AG04449 (cell line): ENCODE data around the gene FABP6.

Experiments
- CTCF ChIA-PET: fragments of 350-600 bp; formaldehyde crosslinking; extraction: SDS; loops from one replicate; lab custom pipeline; 2021; ENCODE audit warnings: antibody characterized with exemption; lab: Yijun Ruan, JAX
- POLR2A ChIA-PET: fragments of 400-600, 350-600 bp; formaldehyde crosslinking; extraction: SDS; loops from one replicate; lab custom pipeline; 2020; ENCODE audit warnings: antibody characterized with exemption, inconsistent platforms; lab: Yijun Ruan, JAX
- DNase-seq: peaks from one replicate; pipeline ENCODE4 v3.0.0-alpha.2; 2010; ENCODE audit warnings: low read depth, low spot score
- H3K4me3 ChIP-seq: 2 replicates; pipeline ENCODE4 v1.5.1; 2011; ENCODE audit warnings: low read depth, mild to moderate bottlenecking, control low read depth, low read length
- CTCF ChIP-seq: IDR thresholded peaks from one replicate; pipeline ENCODE4 v1.5.1; 2011; ENCODE audit warnings: mild to moderate bottlenecking, moderate library complexity, low read length, control low read depth, inconsistent platforms; ENCODE audit not compliant: insufficient read depth; ENCODE audit errors: missing control alignments

FABP6 gene

GRCh38 chr5:160252916-160253315 lies 23.6 kb downstream of the FABP6 start:
- DNase-seq, result no peak
- TF ChIP-seq CTCF, result no peak
- ChIA-PET POLR2A (no interaction called here), CTCF (no interaction called here)
- no peak overlapping the region for H3K4me3 ChIP-seq

- TF ChIP-seq CTCF, result no peak
- H3K4me3 ChIP-seq, result no peak overlapping the region
- ChIA-PET POLR2A (no interaction called here), CTCF (no interaction called here)
- no peak for DNase-seq
Observed at GRCh38 chr5:160253441-160253840, 24.1 kb downstream of the FABP6 start.

GRCh38 chr5:160254706-160255105 lies 25.4 kb downstream of the FABP6 start:
- H3K4me3 ChIP-seq, result no peak overlapping the region
- CTCF ChIA-PET, result no interaction called here
- DNase-seq, result no peak
- POLR2A ChIA-PET, result no interaction called here
- no peak for TF ChIP-seq CTCF

- POLR2A ChIA-PET, result no interaction called here
- DNase-seq, result no peak
- TF ChIP-seq CTCF, result no peak
- CTCF ChIA-PET, result no interaction called here
- H3K4me3 ChIP-seq, result no peak overlapping the region
Observed at GRCh38 chr5:160259341-160259740, 30.0 kb downstream of the FABP6 start.

- POLR2A ChIA-PET, result no interaction called here
- no peak for DNase-seq
- CTCF ChIA-PET, result no interaction called here
Observed at GRCh38 chr5:160260006-160260775, 30.9 kb downstream of the FABP6 start.

More at GRCh38 chr5:160260006-160260775, 30.9 kb downstream of the FABP6 start:
- no peak for TF ChIP-seq CTCF
- H3K4me3 ChIP-seq, result no peak overlapping the region
